ENCODE measurements around the gene AGBL1.

AGBL1 gene

DNA sequence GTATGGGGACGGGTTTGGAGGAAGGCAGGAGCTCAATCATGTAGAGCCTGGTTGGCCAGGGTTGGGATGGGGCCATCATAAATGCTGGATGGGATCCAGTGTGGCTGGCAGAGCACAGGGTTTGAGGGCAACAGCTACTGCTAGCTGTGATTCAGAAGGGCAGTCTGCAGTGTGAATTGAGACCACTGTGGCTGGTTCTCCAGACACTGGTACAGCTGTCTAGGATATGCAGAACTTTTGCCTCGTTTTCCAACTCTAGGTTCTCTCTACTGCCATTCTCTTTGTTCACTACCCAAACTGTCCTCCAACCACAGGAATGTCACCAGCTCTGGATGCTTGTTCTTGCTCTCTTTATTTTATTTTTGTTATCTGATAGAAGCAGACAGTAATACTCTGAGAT lies 543.6 kb downstream of the AGBL1 start:
- no peaks in the 10 kb centered on the region for H3K9me3 ChIP-seq (ENCODE audit: insufficient read depth, low read length)
- H3F3A ChIP-seq (ENCODE audit: insufficient read depth) = no peaks in the 10 kb centered on the region
- H3K27me3 ChIP-seq (ENCODE audit: low read length) = no peaks in the 10 kb centered on the region
- no peak overlapping the region for H3K4me3 ChIP-seq (ENCODE audit: insufficient read depth, low read length, poor library complexity, severe bottlenecking)
- H3K79me2 ChIP-seq (ENCODE audit: insufficient read depth, low read length) = no peaks in the 10 kb centered on the region
- no peak overlapping the region for H3K9ac ChIP-seq (ENCODE audit: low read length)
- no peaks in the 10 kb centered on the region for H3K36me3 ChIP-seq (ENCODE audit: low read length)
- no peaks in the 10 kb centered on the region for H4K20me1 ChIP-seq (ENCODE audit: low read depth, low read length)
- no peak overlapping the region for H3K27ac ChIP-seq (ENCODE audit: low read depth, low read length)
- no peaks in the 10 kb centered on the region for H3K9me2 ChIP-seq (replicated peaks; ENCODE audit: insufficient read depth, low read length)
- H2AFZ ChIP-seq (ENCODE audit: low read depth, low read length, severe bottlenecking) = no peak overlapping the region
- no peak for TF ChIP-seq EZH2phosphoT487 (conservative IDR thresholded peaks at IDR 0.05; ENCODE audit: low read length)
- TF ChIP-seq, protein P1, sequence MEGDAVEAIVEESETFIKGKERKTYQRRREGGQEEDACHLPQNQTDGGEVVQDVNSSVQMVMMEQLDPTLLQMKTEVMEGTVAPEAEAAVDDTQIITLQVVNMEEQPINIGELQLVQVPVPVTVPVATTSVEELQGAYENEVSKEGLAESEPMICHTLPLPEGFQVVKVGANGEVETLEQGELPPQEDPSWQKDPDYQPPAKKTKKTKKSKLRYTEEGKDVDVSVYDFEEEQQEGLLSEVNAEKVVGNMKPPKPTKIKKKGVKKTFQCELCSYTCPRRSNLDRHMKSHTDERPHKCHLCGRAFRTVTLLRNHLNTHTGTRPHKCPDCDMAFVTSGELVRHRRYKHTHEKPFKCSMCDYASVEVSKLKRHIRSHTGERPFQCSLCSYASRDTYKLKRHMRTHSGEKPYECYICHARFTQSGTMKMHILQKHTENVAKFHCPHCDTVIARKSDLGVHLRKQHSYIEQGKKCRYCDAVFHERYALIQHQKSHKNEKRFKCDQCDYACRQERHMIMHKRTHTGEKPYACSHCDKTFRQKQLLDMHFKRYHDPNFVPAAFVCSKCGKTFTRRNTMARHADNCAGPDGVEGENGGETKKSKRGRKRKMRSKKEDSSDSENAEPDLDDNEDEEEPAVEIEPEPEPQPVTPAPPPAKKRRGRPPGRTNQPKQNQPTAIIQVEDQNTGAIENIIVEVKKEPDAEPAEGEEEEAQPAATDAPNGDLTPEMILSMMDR (IDR thresholded peaks at IDR 0.05; ENCODE audit: insufficient read depth, low read length, poor library complexity, severe bottlenecking) = no peak
- no peak overlapping the region for H3K4me2 ChIP-seq (ENCODE audit: low read depth, low read length, poor library complexity, severe bottlenecking)

DNA sequence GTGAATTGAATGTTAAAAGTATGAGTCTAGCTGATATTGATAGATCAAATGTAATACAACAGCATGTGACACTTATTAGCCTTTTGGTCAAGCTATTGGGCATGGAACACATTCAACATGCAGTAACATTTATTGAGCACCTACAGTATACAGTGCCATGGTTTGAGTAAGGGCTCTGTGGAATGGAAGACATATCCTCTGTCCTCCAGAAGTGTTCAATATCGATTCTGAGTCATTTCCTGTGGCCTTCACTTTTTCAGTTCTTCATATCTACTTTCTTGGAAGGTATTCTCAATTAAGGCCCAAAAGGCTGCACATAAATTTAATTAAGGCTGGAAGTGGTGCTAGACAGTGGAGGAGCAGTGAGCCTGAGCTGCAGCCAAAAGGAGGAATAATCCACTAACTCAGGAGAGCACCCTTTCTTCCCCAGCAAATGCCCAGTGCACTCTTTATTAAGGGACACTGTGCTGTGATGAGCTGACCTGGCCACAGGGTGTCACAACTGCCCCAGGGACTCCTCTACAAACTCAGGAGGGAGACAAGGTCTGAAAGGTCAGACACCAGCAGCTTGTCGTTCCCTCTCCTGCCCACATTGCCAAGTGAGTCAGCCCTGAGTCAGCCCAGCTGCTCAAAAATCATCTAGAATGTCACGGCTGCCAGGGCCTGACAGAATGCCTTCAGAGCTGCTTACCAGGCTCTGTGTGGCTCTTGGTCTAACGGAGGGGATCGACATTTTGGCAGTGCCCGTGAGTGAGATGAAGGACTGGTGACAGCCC lies 544.8 kb downstream of the AGBL1 start:
- H3K27me3 ChIP-seq (ENCODE audit: low read length) = no peaks in the 10 kb centered on the region
- H2AFZ ChIP-seq (ENCODE audit: low read depth, low read length, severe bottlenecking) = no peak overlapping the region
- H3F3A ChIP-seq (ENCODE audit: insufficient read depth) = no peaks in the 10 kb centered on the region
- no peak overlapping the region for H3K4me2 ChIP-seq (ENCODE audit: low read depth, low read length, poor library complexity, severe bottlenecking)
- H3K9me3 ChIP-seq (ENCODE audit: insufficient read depth, low read length) = no peaks in the 10 kb centered on the region
- no peak overlapping the region for H3K27ac ChIP-seq (ENCODE audit: low read depth, low read length)
- no peak overlapping the region for H3K4me3 ChIP-seq (ENCODE audit: insufficient read depth, low read length, poor library complexity, severe bottlenecking)
- H3K36me3 ChIP-seq (ENCODE audit: low read length) = no peaks in the 10 kb centered on the region
- no peaks in the 10 kb centered on the region for H3K9me2 ChIP-seq (replicated peaks; ENCODE audit: insufficient read depth, low read length)
- H4K20me1 ChIP-seq (ENCODE audit: low read depth, low read length) = no peaks in the 10 kb centered on the region
- no peak for TF ChIP-seq EZH2phosphoT487 (conservative IDR thresholded peaks at IDR 0.05; ENCODE audit: low read length)
- TF ChIP-seq, protein P1 (IDR thresholded peaks at IDR 0.05; ENCODE audit: insufficient read depth, low read length, poor library complexity, severe bottlenecking) = no peak
- H3K79me2 ChIP-seq (ENCODE audit: insufficient read depth, low read length) = no peaks in the 10 kb centered on the region
- no peak overlapping the region for H3K9ac ChIP-seq (ENCODE audit: low read length)

DNA sequence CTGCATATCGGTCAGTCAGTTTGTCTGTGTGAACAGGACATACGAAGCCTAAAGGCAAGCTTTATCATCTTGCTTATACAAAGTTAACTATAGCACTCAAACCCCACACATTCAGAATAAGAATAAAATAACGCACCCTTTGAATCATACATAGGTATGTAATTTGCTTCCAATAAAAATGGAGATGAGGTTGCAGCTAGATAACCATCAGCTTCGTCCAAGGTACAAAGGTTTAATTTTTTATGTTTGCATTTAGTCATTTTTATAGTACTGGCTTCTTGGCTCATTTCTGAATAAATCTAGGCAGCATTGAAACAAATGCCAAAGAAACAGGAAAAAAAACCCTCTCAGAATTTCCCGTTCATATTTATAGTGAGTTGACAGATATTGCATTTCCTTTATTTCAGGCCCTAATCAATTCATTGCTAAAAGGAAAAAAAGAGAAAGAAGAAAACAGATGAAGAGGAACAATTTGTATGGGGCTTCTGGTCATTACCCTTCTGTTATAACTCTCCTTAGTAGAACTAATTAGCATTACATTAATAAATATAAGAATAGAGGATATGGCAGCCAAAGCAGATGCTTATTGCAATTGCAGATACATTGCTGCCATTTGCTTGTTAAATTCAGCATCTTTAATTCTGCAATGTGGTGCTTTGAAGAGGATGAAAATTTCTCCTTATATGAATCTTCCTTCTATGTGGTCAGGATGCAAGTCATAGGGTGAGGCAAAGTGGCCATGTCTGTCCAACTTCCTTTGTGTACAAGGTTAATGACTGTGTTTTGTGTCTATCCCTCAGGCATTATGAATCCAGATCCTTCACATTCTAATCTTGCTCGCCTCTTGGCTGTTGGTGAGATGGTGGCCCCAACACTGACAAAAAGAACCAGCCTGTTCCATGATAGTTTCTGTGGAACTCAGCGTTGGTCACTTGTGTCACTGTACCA lies 550.0 kb downstream of the AGBL1 start:
- TF ChIP-seq, protein P1 (IDR thresholded peaks at IDR 0.05; ENCODE audit: insufficient read depth, low read length, poor library complexity, severe bottlenecking) = no peak
- TF ChIP-seq EZH2phosphoT487 (conservative IDR thresholded peaks at IDR 0.05; ENCODE audit: low read length) = no peak
- no peak overlapping the region for H3K27ac ChIP-seq (ENCODE audit: low read depth, low read length)
- H3K4me2 ChIP-seq (ENCODE audit: low read depth, low read length, poor library complexity, severe bottlenecking) = no peak overlapping the region
- no peaks in the 10 kb centered on the region for H3K9me2 ChIP-seq (replicated peaks; ENCODE audit: insufficient read depth, low read length)
- H2AFZ ChIP-seq (ENCODE audit: low read depth, low read length, severe bottlenecking) = no peak overlapping the region
- H3K4me3 ChIP-seq (ENCODE audit: insufficient read depth, low read length, poor library complexity, severe bottlenecking) = no peak overlapping the region
- H3K36me3 ChIP-seq (ENCODE audit: low read length) = no peaks in the 10 kb centered on the region
- no peak overlapping the region for H3K9ac ChIP-seq (ENCODE audit: low read length)
- no peaks in the 10 kb centered on the region for H4K20me1 ChIP-seq (ENCODE audit: low read depth, low read length)
- no peaks in the 10 kb centered on the region for H3K9me3 ChIP-seq (ENCODE audit: insufficient read depth, low read length)
- no peaks in the 10 kb centered on the region for H3K27me3 ChIP-seq (ENCODE audit: low read length)
- H3K79me2 ChIP-seq (ENCODE audit: insufficient read depth, low read length) = no peaks in the 10 kb centered on the region
- no peaks in the 10 kb centered on the region for H3F3A ChIP-seq (ENCODE audit: insufficient read depth)

Data from SU-DHL-6 (cell line).